HG03039 (cell line): ENCODE measurements around the gene RNF133.
"Not testable (repeated sequence)": the region's sequence is repeated elsewhere in the genome, so short reads cannot be mapped to it uniquely, and the experiment has no call there.

Source experiments
- ATAC-seq: cut with Tn5 transposase; IDR thresholded peaks from one replicate; pipeline ENCODE4 v1.9.1; 2021; ENCODE audit warnings: mild to moderate bottlenecking, moderate library complexity; ENCODE audit not compliant: unreplicated experiment

RNF133 gene

GRCh38 chr7:122689346-122690109, 9.4 kb downstream of the RNF133 start:
- ATAC-seq = no peak

- ATAC-seq = no peak
Observed at GRCh38 chr7:122688400-122688998, 10.4 kb downstream of the RNF133 start.

GRCh38 chr7:122686360-122686878, 12.5 kb downstream of the RNF133 start:
- ATAC-seq = no peak

- no peak for ATAC-seq
Observed at GRCh38 chr7:122684504-122684903, 14.4 kb downstream of the RNF133 start.

GRCh38 chr7:122682815-122683550, 15.9 kb downstream of the RNF133 start:
- no peak for ATAC-seq

- ATAC-seq = not testable (repeated sequence)
Observed at GRCh38 chr7:122681186-122681585, 17.7 kb downstream of the RNF133 start.

- ATAC-seq = no peak
Observed at GRCh38 chr7:122679813-122680212, 19.1 kb downstream of the RNF133 start.

GRCh38 chr7:122679269-122679709, 19.6 kb downstream of the RNF133 start:
- not testable (repeated sequence) for ATAC-seq

GRCh38 chr7:122677149-122677548, 21.8 kb downstream of the RNF133 start:
- ATAC-seq = no peak

GRCh38 chr7:122676466-122676865, 22.5 kb downstream of the RNF133 start:
- no peak for ATAC-seq

- ATAC-seq = no peak
Observed at GRCh38 chr7:122675621-122676020, 23.3 kb downstream of the RNF133 start.

GRCh38 chr7:122675011-122675410, 23.9 kb downstream of the RNF133 start:
- no peak for ATAC-seq

- no peak for ATAC-seq
Observed at GRCh38 chr7:122674502-122674901, 24.4 kb downstream of the RNF133 start.

GRCh38 chr7:122673951-122674350, 25.0 kb downstream of the RNF133 start:
- ATAC-seq = no peak

GRCh38 chr7:122672536-122672935, 26.4 kb downstream of the RNF133 start:
- no peak for ATAC-seq

GRCh38 chr7:122663733-122664132, 35.2 kb downstream of the RNF133 start:
- no peak for ATAC-seq

GRCh38 chr7:122658856-122659255, 40.1 kb downstream of the RNF133 start:
- no peak for ATAC-seq

GRCh38 chr7:122653685-122654084, 45.2 kb downstream of the RNF133 start:
- no peak for ATAC-seq

GRCh38 chr7:122652876-122653275, 46.0 kb downstream of the RNF133 start:
- no peak for ATAC-seq

GRCh38 chr7:122651451-122651850, 47.5 kb downstream of the RNF133 start:
- no peak for ATAC-seq
